HEK293 (cell line): ENCODE measurements around the gene SH3BP4.

Experiments used
- CTCF ChIP-seq: fragments of 450-650 bp; formaldehyde crosslinking; IDR thresholded peaks from 2 replicates; pipeline ENCODE4 v1.5.1; 2016; ENCODE audit warnings: missing biosample characterization, missing genetic modification characterization
- PBX3 ChIP-seq: sonication (generic); formaldehyde crosslinking; IDR thresholded peaks from 2 replicates; pipeline ENCODE4 v1.8.1; 2022; ENCODE audit warnings: mild to moderate bottlenecking, moderate library complexity, missing genetic modification reagents
- YY1 ChIP-seq: fragments of 450-650 bp; formaldehyde crosslinking; IDR thresholded peaks from 2 replicates; pipeline ENCODE4 v1.5.1; 2018; ENCODE audit warnings: missing biosample characterization, missing genetic modification characterization
- ZNF239 ChIP-seq: fragments of 450-650 bp; formaldehyde crosslinking; IDR thresholded peaks from 2 replicates; pipeline ENCODE4 v1.5.1; 2016; ENCODE audit warnings: missing biosample characterization, missing genetic modification characterization
- ZNF529 ChIP-seq: fragments of 450-650 bp; formaldehyde crosslinking; IDR thresholded peaks from 2 replicates; pipeline ENCODE4 v1.5.1; 2017; ENCODE audit warnings: missing genetic modification characterization, missing biosample characterization; ENCODE audit not compliant: insufficient replicate concordance
- ZNF777 ChIP-seq: fragments of 450-650 bp; formaldehyde crosslinking; IDR thresholded peaks from 2 replicates; pipeline ENCODE4 v1.5.1; 2017; ENCODE audit warnings: missing biosample characterization, missing genetic modification characterization, borderline replicate concordance

- TF ChIP-seq CTCF (no peak), ZNF239 (no peak), PBX3 (CRISPR knock-in tag) (no peak), ZNF777 (tag by site-specific recombination) (no peak), YY1 (no peak), ZNF529 (tag by site-specific recombination) (no peak)
Observed at GRCh38 chr2:234919711-234920110, 32.1 kb upstream of the SH3BP4 start.
